OCI-LY7 (cell line): ENCODE measurements around the gene FHL1.

ENCODE experiments used
- EZH2phosphoT487 ChIP-seq: fragments of 200-600 bp; sonication (generic); IDR thresholded peaks from 2 replicates; pipeline ENCODE4 v1.6.1; 2018; ENCODE audit warnings: low read depth, borderline replicate concordance, mild to moderate bottlenecking, mixed run types, antibody characterized with exemption, low read length, moderate library complexity, mixed read lengths
- TF ChIP-seq, protein P1 (sequence below): fragments of 200-600 bp; sonication (generic); conservative IDR thresholded peaks from 2 replicates; pipeline ENCODE4 v1.5.1; 2014; ENCODE audit warnings: mild to moderate bottlenecking, antibody characterized with exemption, low read length, moderate library complexity, mixed read lengths

DNA sequence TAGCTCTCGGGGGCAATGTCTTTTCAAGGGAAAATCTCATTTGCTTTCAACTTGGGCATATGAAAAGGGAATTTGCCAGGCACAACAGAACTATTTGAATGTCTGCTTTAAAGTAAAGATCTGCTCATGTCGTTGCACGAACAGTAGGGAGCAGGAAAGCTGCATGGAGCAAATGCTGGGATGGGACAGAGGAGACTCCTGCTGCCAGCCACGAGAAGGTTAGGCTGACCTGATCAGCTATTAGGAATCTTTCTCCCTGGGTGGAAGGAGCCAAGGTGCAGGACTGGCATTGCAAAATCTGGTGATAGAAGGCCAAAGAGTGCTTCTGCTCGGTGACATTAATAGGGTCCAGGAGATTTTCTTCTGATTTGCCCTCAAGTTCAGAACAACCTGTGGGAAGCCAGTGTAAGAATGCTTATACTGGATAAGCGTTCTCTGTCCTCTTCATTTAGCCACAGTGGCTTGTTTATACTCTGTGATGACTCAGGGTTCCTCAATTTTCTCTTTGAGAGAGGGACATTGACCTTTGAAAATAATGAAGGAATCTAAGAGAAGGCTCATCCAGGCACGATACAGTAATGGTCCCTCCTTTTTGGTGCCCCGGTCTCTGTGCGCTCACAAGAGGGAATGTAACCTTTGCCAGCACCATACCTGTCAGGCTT is 22.9 kb downstream of the FHL1 start:
- TF ChIP-seq, protein P1, sequence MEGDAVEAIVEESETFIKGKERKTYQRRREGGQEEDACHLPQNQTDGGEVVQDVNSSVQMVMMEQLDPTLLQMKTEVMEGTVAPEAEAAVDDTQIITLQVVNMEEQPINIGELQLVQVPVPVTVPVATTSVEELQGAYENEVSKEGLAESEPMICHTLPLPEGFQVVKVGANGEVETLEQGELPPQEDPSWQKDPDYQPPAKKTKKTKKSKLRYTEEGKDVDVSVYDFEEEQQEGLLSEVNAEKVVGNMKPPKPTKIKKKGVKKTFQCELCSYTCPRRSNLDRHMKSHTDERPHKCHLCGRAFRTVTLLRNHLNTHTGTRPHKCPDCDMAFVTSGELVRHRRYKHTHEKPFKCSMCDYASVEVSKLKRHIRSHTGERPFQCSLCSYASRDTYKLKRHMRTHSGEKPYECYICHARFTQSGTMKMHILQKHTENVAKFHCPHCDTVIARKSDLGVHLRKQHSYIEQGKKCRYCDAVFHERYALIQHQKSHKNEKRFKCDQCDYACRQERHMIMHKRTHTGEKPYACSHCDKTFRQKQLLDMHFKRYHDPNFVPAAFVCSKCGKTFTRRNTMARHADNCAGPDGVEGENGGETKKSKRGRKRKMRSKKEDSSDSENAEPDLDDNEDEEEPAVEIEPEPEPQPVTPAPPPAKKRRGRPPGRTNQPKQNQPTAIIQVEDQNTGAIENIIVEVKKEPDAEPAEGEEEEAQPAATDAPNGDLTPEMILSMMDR, result no peak
- TF ChIP-seq EZH2phosphoT487, result no peak
